Activated CD4-positive, alpha-beta T cell treated with anti-CD3 and anti-CD28 coated beads for 1 hour (primary cell): ENCODE results near the gene RBBP9.
"Not testable (repeated sequence)": the region's sequence is repeated elsewhere in the genome, so short reads cannot be mapped to it uniquely, and the experiment has no call there.

Experiments used
- DNase-seq: peaks from one replicate; pipeline ENCODE4 v3.0.0-alpha.2; 2020

RBBP9 gene

DNA sequence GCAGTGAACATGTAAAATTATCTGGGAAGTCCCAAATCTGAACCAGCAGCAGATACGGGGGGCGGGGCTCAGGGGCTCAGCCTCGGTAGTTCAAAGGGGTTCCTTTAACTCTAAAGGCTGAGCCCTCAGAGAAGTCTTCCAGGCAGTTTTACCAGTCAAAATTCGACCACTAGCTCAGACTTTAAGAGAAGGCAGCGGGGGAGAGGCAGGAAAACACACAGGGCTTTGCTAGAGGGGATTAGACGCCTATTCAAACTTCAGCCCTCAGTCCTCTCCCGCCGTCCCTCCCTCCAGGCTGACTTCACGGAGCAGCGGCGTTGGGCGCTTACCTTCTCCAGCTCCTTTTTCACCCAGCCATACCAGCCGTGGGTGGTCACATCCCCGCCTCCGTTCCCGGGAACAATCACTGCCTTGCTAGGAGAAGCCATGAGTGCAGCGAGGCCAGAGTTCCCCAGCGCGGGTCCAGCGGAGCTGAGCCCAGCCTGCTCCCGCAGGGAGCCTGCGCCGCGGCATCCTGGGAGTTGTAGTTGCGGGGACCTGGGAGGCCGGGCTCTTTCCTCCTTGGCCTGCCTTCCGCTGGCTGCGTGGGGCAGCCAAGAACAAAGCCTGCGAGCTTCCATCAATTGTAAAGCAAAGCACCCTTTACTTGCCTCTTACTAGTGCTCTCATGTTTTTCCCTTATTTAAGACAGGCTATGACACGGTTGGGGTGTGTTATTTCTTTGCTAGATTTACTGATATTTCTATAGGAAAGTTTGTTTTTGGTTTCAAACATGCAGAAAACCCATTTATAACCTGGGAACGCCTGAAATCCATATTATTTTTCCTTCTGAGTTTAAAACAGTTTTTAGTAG is at the start of gene RBBP9:
Gene RBBP9, minus strand, starts transcription at position 486 of the 853 bp plus-strand sequence. Its CDS starts 58 bp downstream, at position 428.
- peak; percentile 61 for DNase-seq

DNA sequence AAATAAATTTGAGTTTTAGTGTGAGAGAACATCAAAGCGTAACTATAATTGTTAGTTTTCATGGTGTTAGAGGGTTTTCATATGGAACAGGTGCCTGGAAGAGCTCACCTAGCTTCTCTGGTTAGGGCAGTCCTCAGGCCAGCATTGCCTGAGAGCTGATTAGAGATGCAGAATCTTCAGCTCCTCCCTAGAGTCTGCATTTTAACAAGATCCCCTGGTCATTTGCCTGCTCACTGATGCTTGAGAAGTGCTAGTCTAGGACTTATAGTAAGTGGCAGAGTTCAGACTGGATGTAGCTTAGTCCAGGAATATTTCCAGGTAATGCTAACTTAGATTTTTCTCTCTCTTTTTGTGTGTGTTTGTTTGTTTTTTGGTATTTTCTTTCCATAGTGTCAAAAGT is 48.5 kb upstream of the RBBP9 start:
- DNase-seq, result no peak

DNA sequence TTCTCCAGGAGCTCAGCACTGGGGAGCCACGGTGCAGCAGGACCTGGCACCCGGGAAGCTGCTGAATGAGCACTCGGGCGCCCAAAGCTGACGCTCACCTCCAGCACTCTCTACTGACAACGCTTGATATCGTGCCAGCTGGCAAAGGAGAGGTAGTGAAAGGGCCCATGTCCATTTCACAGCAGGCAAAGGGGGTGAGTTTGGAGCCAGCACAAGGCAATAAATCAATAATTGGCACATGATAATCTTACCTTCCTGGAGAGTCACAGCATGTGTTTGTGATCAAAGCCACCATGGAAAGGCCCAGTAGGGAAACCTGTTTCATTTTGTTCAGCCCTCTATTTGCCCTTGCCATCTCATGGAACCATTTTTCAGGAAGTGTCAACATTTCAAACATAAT is 46.9 kb upstream of the RBBP9 start:
- DNase-seq, result no peak

DNA sequence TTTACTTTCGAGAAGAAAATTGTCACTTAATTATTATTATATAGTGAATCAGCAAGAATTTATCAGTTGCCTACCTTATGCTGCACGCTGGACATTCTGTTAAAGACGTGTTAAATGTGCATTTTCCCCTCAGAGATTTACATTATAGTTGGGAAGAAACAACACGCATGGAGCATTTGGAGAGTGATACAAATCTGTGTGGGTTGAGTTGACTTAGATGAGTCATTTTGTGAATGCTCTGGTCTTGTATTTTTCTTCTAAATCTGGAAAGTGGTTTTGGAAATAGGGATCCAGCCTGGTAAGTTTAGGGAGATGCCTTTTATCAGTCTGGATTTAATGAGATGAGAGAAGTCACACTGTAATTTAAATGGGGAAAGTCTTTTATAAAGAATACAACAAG is 46.2 kb upstream of the RBBP9 start:
- DNase-seq, result no peak

DNA sequence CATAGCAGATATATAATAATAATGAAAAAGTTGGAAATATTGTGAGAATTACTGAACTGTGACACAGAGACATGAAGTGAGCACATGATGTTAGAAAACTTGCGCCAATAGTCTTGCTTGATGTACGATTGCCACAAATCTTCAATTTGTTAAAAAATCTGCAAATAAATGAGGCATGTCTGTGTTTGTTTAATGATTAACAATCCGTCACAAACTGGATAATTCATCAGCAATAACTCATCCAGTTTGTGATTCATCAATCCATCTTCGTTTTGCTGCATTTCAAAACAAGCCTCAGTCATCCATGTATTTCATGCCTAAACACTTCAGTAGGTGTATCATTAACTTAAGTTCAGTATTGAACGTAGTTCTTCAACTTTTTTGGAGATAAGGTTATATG is 44.7 kb upstream of the RBBP9 start:
- no peak for DNase-seq

DNA sequence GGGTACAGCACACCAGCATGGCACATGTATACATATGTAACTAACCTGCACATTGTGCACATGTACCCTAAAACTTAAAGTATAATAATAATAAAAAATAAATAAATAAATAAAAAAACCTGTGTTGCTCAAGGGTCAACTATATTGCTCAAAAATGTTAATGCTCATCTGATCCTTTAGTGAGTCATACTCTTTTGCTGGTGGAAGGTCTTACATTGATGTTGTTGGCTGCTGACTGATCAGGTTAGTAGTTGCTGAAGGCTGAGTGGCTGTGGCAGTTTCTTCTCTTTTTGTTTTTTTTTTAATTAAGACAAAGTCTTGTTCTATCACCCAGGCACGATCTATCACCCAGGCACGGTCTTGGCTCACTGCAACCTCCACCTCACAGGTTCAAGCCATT is 40.6 kb upstream of the RBBP9 start:
- no peak for DNase-seq

DNA sequence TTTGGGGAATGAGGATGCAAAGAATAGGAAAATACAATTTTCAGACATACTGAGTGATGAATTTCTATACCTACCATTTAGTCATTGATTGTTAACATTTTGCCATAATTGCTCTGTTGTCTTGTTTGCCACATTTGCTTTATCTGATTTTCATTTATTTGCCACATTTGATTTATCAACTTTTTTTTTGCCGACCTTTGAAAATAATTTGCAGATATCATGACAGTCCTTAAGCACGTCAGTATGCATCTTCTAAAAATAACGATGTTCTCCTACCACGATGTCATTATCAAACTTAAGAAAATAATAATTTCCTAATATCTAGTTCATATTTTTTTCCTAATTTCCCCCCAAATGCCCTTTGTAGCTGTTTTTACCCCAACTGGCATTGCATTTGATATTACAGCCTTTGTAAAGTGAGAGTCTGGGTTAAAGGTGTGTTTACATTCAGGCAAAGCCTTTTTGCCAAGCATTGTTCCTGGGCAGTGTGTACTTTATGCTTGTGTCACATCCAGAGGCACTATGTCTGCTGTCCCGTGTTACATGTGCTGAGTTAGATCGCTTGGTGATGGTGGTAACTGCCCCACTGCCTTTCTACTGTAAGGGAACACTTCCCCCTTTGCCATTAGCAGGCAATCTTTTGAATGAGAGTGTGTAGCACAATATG is 37.1 kb upstream of the RBBP9 start:
- DNase-seq, result no peak

DNA sequence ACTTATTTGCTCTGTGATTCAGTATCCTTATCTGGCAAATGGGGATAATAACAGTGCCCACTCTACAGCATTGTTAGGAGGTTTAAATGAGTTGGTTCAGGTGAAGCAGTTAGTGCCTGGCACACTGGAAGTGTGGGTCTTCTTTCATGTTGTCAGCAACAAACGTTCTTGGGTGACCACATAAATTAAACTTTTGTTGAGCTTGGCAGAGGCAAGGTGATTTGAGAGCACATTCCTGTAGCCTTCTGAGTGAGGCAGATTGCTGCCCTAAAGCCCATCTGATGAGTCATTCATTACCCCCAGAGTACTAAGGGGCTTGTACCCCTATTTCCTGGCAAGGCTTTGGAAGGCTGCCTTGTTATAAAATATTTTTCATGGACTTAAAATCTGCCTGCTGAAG is 36.5 kb upstream of the RBBP9 start:
- DNase-seq, result no peak

DNA sequence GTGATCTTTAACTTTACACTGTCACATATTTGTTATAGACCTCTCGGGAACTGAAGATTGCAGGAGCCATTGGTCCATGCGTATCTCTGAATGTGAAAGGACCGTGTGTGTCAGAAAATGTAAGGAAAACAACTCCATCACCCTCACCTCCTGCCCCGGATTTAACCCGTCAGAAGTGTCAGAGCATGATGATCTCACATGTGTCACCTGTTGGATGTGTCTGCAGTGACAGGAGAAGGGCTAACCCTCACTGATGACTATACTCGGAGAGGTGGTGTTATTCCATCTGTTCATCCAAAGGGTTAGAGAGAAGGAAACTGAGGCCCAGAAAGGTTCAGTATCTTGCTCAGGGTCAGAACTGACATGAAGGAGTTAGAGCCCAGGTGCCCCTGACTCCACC is 35.6 kb upstream of the RBBP9 start:
- no peak for DNase-seq

DNA sequence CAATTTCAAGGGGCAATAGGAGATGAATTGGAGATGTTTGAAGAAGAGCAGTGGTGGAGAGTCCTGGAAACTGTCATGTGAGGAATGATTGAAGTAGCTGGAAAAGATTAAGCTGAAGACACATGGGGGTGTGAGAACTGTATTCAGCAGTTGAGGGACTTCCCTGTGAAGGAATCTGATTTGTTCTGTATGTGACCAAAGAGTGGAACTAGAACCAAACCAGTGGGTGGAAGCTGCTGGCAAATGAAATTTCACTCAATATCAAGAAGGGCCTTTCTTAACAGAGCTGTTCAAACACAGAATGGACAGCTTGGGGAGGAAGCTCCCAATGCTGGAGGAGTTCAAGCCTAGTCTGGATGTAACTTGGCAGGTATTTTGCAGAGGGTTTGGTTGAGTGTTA is 32.0 kb upstream of the RBBP9 start:
- DNase-seq, result no peak

DNA sequence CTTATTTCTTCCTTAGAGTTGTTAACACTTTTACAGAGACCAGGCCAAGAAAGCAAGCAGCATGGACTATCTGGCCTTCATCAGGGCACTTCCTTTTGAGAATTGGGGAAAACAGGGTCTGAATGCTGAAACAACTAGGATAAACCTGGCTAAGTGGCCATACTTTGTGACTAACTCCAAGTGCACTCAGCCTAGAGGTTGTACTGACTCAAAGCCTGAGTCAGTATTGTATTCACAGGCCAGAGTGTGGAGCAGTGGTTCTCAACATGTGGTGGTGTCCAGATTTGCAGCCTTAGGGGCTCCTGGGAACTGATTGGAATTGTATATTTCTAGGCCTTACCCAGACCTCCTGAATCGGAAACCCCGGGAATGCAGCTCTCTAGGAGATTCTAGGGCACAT is 30.8 kb upstream of the RBBP9 start:
- DNase-seq, result no peak

DNA sequence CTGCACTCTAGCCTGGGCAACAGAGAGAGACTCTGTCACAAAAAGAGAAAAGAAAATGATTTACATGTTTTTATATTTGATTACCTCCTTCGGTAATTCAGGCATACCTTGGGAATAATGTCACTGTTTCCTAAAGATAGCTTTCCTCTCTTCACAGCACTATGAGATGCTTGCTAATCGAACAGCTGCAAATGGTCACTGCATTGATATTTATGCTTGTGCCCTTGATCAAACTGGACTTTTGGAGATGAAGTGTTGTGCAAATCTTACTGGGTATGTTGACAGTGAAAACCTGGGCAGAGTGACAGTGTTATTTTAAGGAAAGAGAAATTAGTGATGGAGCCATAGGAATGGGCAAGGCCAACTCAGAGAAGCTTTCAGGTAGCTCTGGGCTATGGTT is 30.3 kb upstream of the RBBP9 start:
- no peak for DNase-seq

DNA sequence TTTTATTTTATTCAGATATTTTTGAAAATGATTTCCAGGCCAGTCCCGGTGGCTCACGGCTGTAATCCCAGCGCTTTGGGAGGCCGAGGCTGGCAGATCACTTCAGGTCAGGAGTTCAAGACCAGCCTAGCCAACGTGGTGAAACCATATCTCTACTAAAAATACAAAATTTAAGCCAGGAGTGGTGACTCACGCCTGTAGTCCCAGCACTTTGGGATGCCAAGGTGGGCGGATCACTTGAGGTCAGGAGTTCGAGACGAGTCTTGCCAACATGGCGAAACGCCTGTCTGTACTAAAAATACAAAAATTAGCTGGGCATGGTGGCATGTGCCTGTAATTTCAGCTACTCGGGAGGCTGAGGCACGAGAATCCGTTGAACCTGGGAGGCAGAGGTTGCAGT is 29.7 kb upstream of the RBBP9 start:
- not testable (repeated sequence) for DNase-seq

DNA sequence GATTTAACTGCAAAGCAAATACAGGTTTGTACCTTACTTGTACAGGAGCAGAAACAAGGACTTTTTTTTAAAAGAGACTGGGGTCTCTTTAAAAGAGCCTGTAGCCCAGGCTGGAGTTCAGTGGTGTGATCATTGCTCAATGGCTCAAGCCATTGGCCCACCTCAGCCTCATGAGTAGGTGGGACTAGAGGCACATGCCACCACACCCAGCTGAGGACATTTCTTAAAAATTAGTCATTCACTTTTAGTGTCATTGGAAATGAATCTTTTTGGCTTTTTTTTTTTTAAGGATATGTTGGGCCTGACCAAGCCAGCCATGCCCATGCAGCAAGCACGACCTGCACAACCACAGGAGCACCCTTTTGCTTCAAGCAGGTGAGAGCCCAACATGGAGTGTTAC is 27.6 kb upstream of the RBBP9 start:
- DNase-seq, result no peak

DNA sequence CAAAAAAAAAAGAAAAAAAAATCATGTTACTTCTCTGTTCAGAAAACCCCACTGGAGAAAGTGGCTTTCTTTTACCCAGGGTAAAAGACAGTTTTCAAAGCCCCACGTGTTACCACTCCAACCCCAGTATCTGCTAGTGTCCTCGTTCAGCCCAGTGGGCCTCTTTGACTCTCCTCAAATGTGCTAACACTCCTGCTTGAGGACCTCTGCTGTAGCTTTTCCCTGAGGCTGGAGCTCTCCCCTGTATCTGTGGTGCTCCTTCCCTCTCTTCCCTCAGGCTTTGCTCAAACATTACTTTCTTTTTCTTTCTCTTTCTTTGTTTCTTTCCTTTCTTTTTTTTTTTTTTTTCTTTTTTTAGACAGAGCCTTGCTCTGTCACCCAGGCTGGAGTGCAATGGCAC is 26.0 kb upstream of the RBBP9 start:
- DNase-seq, result no peak

DNA sequence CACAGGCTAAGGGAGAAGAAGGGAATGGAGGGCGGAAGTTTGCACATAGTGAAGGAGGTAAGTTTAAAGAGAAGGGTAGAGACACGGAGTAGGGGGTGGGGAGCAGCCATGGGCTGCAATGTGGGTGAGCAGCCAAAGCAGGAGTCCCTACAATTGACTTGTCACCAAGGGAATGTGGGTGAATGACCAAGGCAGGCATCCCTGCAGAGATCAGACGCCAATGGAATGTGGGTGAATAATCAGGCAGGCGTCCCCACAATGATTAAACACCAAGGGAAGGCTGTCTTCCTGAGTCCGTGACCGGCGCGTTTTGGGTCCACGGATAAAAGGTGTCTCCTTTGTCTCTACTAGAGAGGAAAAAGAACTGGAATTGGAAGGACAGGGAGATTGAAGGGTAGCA is 25.0 kb upstream of the RBBP9 start:
- not testable (repeated sequence) for DNase-seq

DNA sequence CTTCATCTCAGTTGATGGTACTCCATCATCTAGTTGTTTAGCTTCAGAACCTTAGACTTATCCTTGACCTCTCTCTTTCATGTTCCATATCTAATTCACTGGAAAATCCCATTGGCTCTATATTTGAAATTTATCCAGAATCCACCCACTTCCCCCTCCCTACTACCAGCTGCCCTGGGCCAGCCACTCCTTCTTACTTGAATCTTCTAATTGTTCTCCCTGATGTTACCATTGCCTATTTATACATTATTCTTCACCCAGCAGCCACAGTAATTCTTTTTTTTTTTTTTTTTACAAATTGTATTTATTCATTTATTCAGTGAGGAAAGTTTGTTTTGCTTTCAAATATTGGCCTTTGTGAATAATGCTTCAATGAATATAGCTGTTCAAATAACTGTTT is 18.9 kb upstream of the RBBP9 start:
- no peak for DNase-seq

DNA sequence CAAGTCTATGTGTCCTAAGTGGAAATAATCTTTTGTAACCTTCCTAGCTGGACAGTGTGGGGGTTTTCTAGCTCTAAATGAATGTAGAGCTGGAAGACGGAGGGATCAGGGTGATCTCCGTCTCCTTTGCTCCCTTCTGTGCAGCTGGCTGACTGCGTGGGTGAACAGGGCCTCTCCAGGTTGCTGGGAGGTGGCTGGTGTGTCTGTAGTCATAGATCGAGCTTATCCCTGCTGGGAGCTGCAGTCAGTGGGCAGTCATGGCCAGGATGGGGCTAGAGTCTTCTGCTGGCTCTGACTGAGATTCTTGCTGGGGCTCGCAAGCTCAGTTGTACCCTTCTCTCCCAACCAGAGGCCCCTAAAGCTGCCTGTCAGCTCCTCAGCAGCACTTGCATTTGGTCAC is 17.1 kb upstream of the RBBP9 start:
- DNase-seq, result no peak

DNA sequence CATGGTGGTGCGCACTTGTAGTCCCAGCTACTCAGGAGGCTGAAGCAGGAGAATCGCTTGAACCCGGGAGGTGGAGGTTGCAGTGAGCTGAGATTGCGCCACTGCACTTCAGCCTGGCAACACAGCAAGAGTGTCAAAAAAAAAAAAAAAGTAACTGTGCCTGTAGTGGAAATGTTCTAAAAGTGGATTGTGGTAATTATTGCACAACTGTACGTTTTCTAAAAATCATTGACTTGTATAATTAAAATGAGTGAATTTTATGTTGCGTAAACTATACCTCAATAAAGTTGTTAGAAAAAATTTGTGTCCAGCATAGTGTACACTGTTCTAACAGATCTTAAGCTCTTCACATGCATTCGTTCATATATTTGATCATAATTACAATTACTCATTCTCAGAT is 16.2 kb upstream of the RBBP9 start:
- DNase-seq, result no peak

DNA sequence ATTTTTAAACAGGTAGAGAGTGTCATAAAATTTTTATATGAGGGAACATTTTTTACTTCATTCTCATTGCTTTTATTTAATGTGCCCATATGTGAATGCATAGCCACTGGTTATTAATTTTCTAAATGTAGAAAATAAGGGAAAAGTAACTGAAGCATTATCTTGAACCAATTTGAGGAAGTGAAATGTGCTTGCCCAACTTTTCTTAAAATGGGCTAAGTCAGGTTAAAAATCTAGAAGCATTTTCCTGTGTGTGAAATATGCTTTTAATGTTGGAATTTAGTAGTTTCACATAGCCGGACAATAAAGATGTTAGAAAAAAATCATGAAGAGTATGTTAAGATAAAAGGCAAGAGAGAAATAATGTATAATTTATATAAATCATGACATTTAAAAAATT is 14.5 kb upstream of the RBBP9 start:
- no peak for DNase-seq

DNA sequence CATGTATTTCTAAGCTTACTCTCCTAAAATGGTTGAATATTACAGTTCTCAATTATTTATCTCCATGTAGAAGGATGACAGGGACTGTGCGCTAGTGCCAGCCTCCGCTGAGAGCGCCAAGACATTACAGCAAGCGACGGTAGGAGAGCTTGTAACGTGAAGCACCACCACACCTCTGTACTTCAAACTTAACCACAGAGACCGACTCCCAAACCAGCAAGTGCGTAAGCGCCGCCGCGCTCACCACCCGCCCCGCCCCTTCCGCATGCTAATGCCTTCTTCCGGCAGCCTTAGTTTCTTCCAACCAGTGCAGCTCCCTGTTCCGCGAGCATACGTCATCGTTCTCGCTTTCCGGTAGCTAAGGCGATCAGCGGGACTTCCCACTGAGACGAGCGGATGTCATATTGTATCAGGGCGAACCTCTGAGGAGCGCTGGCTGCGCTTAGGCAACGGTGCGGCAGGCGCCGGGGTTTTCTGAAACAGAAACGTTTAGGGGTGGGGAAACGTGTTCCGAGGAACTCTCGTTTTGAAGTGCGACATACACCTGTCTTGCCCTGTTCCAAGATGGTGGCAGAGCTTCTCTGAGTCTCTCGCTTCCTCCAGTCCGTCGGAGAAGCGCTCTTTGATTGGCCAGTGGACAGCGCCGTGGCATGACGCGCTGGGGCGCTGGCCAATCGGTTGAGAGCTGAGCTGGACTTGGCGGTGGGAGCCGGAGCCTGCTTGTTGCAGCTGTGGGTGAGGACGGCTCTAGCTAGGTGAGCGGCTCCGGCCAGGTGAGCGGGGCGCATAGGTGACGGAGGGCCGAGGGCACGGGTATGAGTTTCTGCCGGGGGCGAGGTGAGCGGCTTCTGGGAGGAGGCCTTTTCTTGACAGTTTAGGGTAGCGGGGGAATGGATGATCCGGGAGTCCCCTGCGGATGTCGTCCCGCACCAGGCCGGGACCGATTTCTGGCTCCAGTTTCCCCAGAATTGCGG is 10.5 kb upstream of the RBBP9 start, which contains the start of gene SEC23B:
Gene SEC23B, plus strand, starts transcription at position 723 of the 974 bp plus-strand sequence. CDS start 2,896 bp downstream, outside the sequence.
- peak; percentile 97 for DNase-seq

DNA sequence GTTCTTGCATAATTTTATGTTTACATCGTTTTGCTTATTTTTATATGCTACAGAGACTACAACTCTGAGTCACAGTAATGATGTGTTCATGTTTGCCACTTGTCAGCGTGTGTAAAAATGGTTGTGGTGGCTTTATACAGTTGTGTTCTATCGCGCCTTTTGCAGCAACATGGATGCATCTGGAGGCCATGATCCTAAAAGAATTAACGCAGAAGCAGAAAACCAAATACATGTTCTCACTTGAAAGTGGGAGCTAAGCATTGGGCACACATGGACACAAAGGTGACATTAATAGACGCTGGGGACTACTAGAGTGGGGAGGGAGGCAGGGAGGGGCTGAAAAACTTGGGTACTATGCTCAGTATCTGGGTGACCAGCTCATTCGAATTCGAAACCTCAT is 9.7 kb upstream of the RBBP9 start:
- DNase-seq, result no peak

DNA sequence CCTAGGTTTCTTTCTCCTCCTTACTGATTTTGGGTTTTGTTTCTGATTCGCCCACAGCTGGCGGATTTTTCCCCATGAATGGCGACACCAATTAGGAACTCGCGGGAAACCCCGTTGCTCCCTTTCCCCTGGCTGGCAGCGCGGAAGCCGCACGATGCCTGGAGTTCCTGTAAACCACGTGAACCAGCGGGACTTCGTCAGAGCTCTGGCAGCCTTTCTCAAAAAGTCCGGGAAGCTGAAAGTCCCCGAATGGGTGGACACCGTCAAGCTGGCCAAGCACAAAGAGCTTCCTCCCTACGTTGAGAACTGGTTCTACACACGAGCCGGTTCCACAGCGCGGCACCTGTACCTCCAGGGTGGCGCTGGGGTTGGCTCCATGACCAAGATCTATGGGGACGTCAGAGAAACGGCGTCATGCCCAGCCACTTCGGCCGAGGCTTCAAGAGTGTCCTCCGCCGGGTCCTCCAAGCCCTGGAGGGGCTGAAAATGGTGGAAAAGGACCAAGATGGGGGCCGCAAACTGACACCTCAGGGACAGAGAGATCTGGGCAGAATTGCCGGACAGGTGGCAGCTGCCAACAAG is 7.5 kb upstream of the RBBP9 start:
- no peak for DNase-seq
